Erythroblast (primary cell): ENCODE data around the gene TC2N.

Source experiments
- GATA1 ChIP-seq: IDR thresholded peaks from 2 replicates; pipeline ENCODE4 v1.6.1; 2011; ENCODE audit warnings: low read depth, mild to moderate bottlenecking, control low read depth, low read length, moderate library complexity
- POLR2A ChIP-seq: IDR thresholded peaks from 2 replicates; pipeline ENCODE4 v1.6.1; 2011; ENCODE audit warnings: mild to moderate bottlenecking, low read length

- TF ChIP-seq POLR2A (no peak), GATA1 (no peak)
Measured at GRCh38 chr14:91843437-91843836, 23.9 kb downstream of the TC2N start.
